COR-L47 (cell line): ENCODE data around the gene CPNE5.

Experiments used
- DNase-seq: peaks from one replicate; lab custom pipeline; 2025; lab: John Stamatoyannopoulos, UW

CPNE5 gene

DNA sequence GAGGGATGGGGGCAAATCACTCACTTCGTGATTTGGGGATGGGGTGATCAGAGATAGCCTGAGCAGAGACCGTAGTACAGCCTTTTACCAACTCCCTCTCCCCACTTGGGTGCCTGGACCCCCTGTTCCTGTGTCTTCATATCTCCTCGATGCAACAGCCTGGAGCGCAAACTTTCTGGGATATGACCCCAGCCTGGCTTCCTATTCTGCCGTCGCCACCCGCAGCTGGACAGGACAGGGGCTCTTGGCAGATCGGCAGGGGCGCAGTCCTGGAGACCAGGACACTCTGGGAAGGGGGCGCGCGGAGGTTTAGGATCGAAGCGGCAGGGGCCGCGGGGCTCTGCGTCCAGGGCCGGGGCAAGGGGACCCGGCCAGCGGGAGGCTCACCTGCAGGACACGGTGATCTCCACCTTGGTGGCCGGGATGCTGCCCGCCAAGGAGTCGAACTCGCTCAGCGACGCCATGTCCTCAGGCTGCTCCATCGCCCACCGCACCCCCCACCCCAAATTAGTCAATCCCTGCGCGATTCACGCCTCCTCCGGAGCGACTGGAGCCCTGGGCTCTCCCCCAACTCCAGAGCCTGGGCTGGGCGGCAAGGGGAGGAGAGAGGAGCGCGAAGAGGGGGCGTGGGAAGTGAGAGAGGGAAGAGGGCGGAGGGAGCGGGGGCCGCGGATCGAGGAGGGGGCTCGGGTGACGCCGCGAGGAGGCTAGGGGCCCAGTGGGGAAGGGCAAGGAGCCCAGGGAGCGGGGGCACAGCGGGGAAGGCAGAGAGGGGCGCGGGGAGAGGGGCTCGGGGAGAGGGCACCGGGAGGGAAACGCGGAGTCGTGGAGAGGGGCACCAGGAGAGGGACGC is at the start of gene CPNE5:
TSS of gene CPNE5 (minus strand) at position 549 of the 853 bp plus-strand sequence. CDS start at position 482, 67 bp downstream.
- DNase-seq = no peak

DNA sequence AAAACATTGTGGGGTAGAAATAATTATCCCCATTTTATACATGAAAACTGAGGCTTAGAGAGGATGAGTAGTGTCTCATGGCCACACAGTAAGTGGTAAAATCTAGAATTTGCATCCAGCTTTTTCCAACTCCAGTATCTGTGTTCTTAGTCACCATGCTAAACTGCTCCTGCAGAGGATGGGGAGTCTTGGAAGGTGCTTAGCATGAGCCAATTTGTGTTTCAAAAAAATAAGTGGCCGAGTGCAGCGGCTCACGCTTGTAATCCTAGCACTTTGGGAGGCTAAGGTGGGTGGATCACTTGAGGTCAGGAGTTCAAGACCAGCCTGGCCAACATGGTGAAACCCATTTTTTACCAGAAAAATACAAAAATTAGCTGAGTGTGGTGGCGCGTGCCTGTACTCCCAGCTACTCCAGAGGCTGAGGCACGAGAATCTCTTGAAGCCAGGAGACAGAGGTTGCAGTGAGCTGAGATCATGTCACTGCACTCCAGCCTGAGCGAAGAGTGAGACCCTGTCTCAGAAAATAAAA is 48.9 kb upstream of the CPNE5 start:
- no peak for DNase-seq

- no peak for DNase-seq
These were observed 47.8 kb upstream of the CPNE5 start for GRCh38 chr6:36886950-36887618.

DNA sequence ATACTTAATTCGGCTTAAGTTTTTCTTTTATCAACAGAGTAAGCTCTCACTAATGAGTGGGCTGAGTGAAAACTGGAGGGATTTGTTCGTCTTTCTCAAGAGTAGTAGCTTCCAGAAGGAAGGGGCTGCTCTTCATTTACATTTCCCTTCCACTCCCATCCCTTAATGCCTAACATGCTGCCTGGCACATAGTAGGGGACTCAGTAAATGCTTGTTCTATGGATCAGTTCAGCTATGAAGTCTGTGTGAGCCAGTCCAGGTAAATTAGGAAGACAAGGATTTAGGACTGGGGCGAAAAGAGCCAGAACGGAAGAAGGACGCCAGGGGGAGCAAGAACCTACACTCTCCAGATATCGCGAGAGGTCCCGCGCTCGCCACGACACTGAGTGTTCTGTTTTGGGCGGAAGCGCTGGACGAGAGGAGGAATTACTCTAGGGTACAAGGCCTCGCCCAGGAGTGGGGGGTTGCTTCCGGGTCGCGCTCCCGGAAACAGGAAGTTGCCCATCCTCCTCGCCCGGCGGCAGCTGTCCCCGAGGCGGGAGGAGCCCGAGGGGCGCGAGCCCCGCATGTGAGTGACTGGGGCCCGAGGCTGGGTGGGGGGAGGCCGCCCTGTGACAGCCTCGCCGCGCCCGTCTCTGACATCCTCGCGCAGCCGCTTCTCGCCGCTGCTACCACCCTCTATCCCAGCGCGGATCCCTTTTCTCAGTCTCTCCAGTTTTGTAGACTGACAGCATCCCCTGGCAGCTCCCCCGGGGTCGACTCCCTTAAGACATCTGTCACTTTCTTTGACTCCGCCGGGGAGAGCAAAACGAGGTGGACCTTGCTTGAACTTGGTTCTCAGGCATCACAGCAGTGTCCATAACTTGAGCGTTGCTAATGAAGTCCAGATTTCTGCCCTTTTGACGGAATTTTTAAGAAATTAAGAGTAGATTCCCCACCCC is 46.5 kb upstream of the CPNE5 start, which contains the start of gene C6orf89:
TSS of gene C6orf89 (plus strand) at position 492 of the 941 bp plus-strand sequence. CDS start 13,493 bp downstream, outside the sequence.
- peak; percentile 99 for DNase-seq

- DNase-seq = no peak
These were observed 45.4 kb upstream of the CPNE5 start for GRCh38 chr6:36884610-36885009.

DNA sequence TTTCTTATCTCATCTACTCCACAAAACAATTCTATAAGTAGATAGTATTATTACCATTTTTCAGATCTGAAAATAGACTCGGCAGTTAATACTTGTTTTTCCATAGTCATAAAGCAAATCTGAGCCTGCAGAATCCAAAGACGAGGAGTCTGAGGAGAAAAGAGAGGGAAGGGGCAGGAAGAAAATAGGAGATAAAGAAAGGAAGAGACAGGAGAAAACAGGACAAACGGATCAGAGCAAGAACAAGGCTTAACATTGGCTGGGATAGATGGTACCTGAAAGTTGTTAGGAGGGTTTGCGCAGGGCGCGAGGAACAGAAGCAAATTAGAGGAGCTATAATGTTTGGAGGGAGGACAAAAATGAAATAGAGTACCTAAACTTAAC is 36.0 kb upstream of the CPNE5 start:
- DNase-seq = no peak

DNA sequence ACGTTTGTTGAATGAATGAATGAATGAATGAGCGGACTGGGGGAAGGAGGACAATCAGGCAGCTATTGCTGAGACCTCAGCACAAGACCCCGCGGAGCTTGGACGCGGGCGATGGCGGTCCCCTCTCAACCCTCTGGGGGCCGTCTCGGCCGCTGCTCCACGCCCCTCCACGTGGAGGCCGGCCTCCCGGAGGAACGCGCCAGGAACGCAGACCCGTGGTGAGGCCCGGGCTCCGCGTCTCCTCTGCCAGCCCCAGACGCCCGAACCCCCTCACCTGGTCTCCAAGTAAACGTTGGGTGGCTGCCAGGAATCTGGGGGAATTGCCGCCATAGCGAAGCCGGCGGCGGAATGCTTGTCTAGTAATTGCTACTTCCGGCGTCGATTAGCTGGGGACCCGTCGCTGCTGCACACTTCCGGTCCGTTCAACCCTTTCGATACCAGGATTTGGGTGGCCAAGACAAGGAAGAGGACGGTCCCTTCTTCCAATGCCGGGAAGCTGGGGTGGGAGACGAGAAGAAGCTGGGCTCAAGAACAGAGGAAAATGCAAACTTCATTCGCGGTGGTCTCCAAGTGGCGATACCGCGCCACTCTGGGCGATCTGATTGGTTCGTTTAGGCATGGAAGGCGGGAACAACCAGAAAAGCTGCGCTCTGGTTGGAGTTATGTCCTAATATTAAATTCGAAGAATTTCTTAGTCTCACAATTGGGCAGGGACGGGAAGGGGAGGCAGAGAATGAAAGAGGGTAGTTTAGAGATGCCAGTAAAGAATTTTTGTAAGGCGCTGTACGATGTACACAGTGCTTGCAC is 35.4 kb upstream of the CPNE5 start, which contains the start of gene PPIL1:
TSS of gene PPIL1 (minus strand) at position 361 of the 807 bp plus-strand sequence. CDS start at position 330, 31 bp downstream.
- DNase-seq = peak; percentile 100

- DNase-seq = peak; percentile 43
These were observed 34.6 kb upstream of the CPNE5 start for GRCh38 chr6:36873612-36874442.

- DNase-seq = no peak
These were observed 33.9 kb upstream of the CPNE5 start for GRCh38 chr6:36873115-36873514.

GRCh38 chr6:36871686-36872085 is 32.4 kb upstream of the CPNE5 start:
- DNase-seq = no peak

DNA sequence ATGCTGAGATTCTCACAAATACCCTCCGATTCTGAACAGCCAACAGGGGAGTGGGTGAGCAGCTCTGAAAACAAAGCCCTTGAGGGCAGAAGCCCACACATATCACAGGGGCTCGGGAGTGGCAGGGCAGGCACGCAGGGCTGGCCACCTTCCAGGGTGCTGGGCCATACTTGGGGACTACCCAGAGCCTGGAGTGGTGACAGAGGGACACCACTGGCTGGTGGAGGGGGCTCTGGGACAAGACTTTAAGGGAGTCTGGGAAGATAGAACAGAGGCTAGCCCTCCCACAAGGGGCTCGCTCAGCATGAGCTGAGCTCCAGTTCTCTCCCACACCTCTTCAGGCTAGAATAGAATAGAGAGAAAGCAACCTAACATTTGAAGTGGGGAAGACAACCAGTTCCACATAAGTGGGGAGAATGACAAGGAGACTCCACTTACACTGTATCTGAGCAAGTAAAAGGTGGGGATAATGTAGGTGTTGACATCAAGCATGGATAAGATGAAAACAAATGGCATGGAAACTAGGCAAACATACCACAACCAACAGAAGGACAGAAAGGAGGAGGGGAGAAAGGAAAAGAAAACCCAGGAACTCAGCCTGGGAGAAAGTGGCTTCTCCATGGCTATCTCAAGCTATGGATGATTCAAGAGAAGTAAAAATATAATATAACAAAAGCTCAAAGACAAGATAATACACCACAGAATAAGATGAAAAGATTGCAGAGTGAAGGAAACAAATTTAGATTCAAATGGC is 28.4 kb upstream of the CPNE5 start:
- no peak for DNase-seq

DNA sequence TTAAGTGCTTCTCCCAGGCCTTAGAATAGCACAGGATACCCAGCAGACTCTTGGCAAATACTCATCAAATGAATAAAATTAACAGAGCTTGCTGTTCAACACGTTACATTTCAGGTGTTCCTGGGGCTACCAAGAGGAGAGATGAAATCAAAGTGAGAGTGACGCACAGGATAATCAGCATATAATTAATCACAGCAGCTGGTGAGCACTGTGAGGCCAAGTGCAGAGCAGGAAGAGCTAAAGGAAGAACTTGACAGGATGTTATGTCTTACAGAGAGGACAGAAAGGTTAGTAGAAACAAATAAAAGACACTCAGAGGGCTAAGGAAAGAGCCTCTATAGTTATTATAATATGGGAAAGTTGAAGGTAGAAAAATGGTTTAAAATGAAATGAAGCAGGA is 26.6 kb upstream of the CPNE5 start:
- DNase-seq = peak; percentile 28

GRCh38 chr6:36863670-36864540 is 24.7 kb upstream of the CPNE5 start:
- peak; percentile 78 for DNase-seq

GRCh38 chr6:36862848-36863382 is 23.7 kb upstream of the CPNE5 start:
- no peak for DNase-seq

DNA sequence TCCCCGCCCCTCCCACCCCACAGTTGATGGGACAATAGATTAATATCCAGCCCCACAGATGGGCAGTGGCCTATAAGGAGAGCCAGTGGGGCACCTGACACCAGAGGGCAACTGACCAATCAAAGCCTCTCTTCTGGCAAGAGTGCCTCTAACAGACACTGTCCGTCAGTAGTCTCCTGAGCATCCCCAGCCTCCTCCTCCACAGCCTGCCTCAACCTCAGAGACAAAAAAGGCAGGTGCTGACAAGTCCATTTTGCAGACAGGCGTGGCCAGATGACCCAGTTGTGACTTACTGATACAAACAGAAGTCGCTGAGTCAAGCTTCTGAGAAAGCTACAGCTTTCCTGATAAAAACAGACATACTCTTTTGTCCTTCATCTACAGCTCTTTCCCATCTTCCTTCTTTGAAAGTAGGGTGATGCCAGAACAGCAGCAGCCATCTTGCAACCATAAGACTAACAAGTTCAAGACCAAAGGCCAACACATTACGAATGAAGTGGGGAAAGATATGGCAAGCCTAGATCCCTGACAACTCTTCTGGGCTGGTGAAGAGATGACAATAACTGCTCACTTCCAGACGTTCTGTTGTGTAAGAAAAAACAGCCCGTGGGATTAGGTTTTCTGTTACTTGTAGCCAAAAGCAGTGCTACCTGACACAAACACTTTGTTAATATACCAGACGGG is 23.1 kb upstream of the CPNE5 start:
- DNase-seq = no peak

DNA sequence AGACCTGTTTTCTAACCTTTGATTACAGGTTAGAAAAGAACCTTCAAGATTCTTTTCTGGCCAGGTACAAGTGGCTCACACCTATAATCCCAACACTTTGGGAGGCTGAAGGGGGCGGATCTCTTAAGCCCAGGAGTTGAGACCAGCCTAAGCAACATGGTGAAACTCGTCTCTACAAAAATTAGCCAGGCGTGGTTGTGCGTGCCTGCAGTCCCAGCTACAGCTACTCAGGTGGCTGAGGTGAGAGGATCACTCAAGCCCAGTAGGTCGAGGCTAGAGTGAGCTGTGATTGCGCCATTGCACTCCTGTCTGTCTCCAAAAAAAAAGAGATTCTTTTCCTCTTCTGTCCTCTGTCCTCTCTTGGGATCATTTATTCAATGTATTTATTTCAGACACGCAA is 20.9 kb upstream of the CPNE5 start:
- DNase-seq = no peak

DNA sequence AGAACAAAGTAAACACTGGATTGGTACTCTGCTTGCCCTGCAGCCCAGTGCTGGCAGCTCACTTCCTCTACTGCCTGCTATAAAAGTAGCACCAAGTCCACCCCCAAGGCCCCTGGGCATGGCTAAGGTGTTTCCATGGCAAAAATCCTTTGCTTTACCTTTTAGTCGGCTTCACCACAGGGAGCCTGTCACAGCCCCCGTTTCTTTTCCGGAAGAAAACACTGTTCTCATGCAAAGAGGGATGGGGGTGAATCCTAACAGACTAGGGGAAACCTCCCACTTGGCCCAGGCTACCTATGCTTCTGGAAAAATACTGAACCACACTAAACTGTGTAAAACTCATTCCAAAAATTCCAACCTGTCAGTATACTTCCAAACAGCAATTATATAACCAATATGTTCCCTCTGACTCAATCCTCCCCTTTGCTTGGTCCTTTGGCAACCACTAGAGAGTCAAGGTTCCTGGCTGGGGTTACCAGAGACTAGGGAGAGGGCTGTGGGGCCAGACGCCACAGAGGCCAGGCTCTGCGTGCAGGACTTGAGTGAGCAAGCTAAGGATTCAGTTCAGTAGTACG is 19.2 kb upstream of the CPNE5 start:
- DNase-seq = no peak
